Chondrocyte (in vitro differentiated cells): ENCODE results near the gene PNKP. TPM values are rescaled to one million over a fixed set of nuclear protein-coding genes. Genes with fewer than 3 reads are reported as not detected.

ENCODE experiments used
- DNase-seq: peaks from one replicate; pipeline ENCODE4 v3.0.0; 2021; ENCODE audit warnings: mixed read lengths, low spot score
- H3K27ac Mint-ChIP-seq: one replicate; pipeline ENCODE4 v1.8.0; 2021; ENCODE audit warnings: mild to moderate bottlenecking, moderate library complexity, mixed read lengths; ENCODE audit not compliant: unreplicated experiment
- H3K27me3 Mint-ChIP-seq: 2 replicates; pipeline ENCODE4 v1.8.0; 2021; ENCODE audit warnings: low read depth, mixed read lengths
- H3K36me3 Mint-ChIP-seq: 2 replicates; pipeline ENCODE4 v1.8.0; 2021; ENCODE audit warnings: low read depth, mixed read lengths
- H3K4me1 Mint-ChIP-seq: 2 replicates; pipeline ENCODE4 v1.8.0; 2021; ENCODE audit warnings: low read depth, mild to moderate bottlenecking, mixed read lengths
- H3K4me3 Mint-ChIP-seq: one replicate; pipeline ENCODE4 v1.8.0; 2021; ENCODE audit warnings: mild to moderate bottlenecking, moderate library complexity, mixed read lengths; ENCODE audit not compliant: unreplicated experiment
- H3K9me3 Mint-ChIP-seq: 2 replicates; pipeline ENCODE4 v1.8.0; 2021; ENCODE audit warnings: low read depth, mixed read lengths
- total RNA-seq: library from RNA; stranded (reverse); gene quantifications from 3 replicates; pipeline ENCODE4 v1.2.1, GENCODE V29; 2021
- TF ChIP-seq, protein P1 (sequence below): fragments of 200-600 bp; sonication (generic); IDR thresholded peaks from 2 replicates; pipeline ENCODE4 v1.5.0; 2021; ENCODE audit warnings: antibody characterized with exemption, mild to moderate bottlenecking, moderate library complexity

The PNKP gene
- total RNA-seq, 1 donor from 2014 or later: 52.4 TPM

- Mint-ChIP-seq H3K36me3 (peaks cover 13% of the 10 kb centered on the region), H3K27ac (no peak within 1 kb of the TSS), H3K4me3 (no peak within 1 kb of the TSS), H3K27me3 (no peaks in the 10 kb centered on the region), H3K9me3 (no peaks in the 10 kb centered on the region), H3K4me1 (peaks cover 30% of the 10 kb centered on the region)
- TF ChIP-seq, protein P1, sequence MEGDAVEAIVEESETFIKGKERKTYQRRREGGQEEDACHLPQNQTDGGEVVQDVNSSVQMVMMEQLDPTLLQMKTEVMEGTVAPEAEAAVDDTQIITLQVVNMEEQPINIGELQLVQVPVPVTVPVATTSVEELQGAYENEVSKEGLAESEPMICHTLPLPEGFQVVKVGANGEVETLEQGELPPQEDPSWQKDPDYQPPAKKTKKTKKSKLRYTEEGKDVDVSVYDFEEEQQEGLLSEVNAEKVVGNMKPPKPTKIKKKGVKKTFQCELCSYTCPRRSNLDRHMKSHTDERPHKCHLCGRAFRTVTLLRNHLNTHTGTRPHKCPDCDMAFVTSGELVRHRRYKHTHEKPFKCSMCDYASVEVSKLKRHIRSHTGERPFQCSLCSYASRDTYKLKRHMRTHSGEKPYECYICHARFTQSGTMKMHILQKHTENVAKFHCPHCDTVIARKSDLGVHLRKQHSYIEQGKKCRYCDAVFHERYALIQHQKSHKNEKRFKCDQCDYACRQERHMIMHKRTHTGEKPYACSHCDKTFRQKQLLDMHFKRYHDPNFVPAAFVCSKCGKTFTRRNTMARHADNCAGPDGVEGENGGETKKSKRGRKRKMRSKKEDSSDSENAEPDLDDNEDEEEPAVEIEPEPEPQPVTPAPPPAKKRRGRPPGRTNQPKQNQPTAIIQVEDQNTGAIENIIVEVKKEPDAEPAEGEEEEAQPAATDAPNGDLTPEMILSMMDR: no peak
- peak; percentile 100 for DNase-seq
Observed at GRCh38 chr19:49877020-49877878, 9.9 kb upstream of the PNKP start, which contains the start of the genes AKT1S1 and TBC1D17. TSS of gene AKT1S1 (minus strand) at chr19:49877355. CDS start at chr19:49873295, 4,060 bp downstream. TSS of gene TBC1D17 (plus strand) at chr19:49877702. CDS start at chr19:49877724, 22 bp downstream.

DNA sequence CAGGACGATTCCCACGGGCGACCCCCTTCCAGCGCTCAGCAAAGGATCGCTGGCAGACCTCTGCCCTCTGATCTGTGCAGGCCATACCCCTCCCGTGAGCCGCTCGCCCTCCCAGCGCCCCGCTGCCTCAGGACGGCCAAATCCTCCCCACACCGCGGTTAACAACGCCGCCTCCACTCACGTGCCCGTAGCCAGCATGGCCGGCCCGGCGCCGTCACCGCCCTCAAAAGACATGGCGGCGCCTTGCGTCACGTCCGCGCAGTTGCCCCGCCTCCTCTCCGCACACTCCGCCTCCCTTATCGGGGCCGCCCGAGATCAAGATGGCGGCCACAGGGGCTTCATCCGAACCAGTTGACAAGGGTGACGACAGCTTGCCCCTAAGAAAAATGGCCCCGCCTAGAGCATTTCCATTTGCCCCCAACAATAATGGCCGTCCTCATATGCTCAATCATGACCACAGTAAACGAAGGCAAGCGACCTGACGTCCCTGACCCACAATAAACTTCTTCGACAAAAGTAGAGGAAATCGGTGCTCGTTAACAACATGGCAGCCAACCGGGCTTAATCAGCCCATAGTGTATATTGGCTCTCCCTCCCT, 9.1 kb upstream of the PNKP start:
- Mint-ChIP-seq H3K9me3 (no peaks in the 10 kb centered on the region), H3K4me3 (no peak overlapping the region), H3K27me3 (no peaks in the 10 kb centered on the region), H3K27ac (no peak overlapping the region), H3K4me1 (peaks cover 35% of the 10 kb centered on the region), H3K36me3 (peaks cover 11% of the 10 kb centered on the region)
- TF ChIP-seq, protein P1: no peak
- DNase-seq: peak; percentile 99

- H3K27me3 Mint-ChIP-seq: no peaks in the 10 kb centered on the region
- H3K27ac Mint-ChIP-seq: no peak overlapping the region
- no peak overlapping the region for H3K4me3 Mint-ChIP-seq
- H3K9me3 Mint-ChIP-seq: no peaks in the 10 kb centered on the region
- TF ChIP-seq, protein P1: no peak
- peaks cover 8% of the 10 kb centered on the region for H3K36me3 Mint-ChIP-seq
- peak; percentile 80 for DNase-seq
- H3K4me1 Mint-ChIP-seq: peaks cover 35% of the 10 kb centered on the region
Observed at GRCh38 chr19:49875857-49876421, 8.6 kb upstream of the PNKP start.

- Mint-ChIP-seq H3K9me3 (no peaks in the 10 kb centered on the region), H3K4me1 (peaks cover 41% of the 10 kb centered on the region), H3K4me3 (no peak overlapping the region), H3K36me3 (peaks cover 8% of the 10 kb centered on the region), H3K27ac (no peak overlapping the region), H3K27me3 (no peaks in the 10 kb centered on the region)
- no peak for DNase-seq
- TF ChIP-seq, protein P1: no peak
Observed at GRCh38 chr19:49875177-49875576, 7.8 kb upstream of the PNKP start.

DNA sequence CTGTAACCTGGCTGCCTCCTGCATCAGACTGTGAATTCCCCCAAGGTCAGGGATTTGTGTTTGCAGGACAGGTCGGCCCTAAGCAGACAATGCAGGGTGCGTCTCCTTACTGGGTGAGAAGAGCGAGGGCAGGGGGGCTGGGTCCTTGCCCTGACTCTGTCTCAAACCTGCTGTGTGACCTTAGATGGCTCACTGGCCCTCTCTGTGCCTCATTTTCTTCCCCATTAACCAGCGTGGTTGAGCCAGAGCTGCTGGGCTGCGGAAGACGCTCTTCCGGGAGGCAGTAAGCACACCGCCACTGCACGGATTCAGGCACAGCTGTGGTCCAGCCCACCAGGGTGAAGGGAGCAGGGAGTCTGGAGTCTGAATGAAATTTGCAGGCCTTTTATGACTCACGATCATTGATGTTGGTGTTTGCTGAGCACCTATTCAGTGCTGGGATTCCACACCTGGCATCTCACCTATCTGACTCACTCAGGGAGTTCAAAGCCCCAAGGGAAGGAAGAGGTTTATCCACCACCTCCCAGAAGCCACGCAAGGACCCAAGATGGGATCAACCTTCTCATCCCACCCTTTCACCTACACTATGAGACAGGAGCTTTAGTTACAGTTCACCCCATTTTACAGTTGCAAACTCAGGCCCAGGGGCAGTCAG, 7.3 kb upstream of the PNKP start:
- no peaks in the 10 kb centered on the region for H3K27me3 Mint-ChIP-seq
- TF ChIP-seq, protein P1: no peak
- peak overlapping the region; percentile 31 for H3K4me3 Mint-ChIP-seq
- no peaks in the 10 kb centered on the region for H3K9me3 Mint-ChIP-seq
- peaks cover 43% of the 10 kb centered on the region for H3K4me1 Mint-ChIP-seq
- peak overlapping the region; percentile 78 for H3K27ac Mint-ChIP-seq
- no peak for DNase-seq
- peaks cover 8% of the 10 kb centered on the region for H3K36me3 Mint-ChIP-seq
